Memory B cell (primary cell): ENCODE measurements around the gene KCNAB3.

Experiments
- ATAC-seq: fragments of 150-1000 bp; cut with Tn5 transposase; 2 replicates; pipeline ENCODE4 v1.10.0; 2021; ENCODE audit warnings: low read depth, mild to moderate bottlenecking, moderate library complexity
- DNase-seq, 2 donors: peaks; one replicate each; pipeline ENCODE4 v3.0.0; 2022; ENCODE audit warnings: low spot score in 2 of 2
- H3K27ac Mint-ChIP-seq: one replicate; pipeline ENCODE4 v1.8.0; 2022; ENCODE audit warnings: mild to moderate bottlenecking, moderate library complexity, mixed read lengths
- H3K27me3 Mint-ChIP-seq: one replicate; pipeline ENCODE4 v1.8.0; 2022; ENCODE audit warnings: mixed read lengths
- H3K36me3 Mint-ChIP-seq: one replicate; pipeline ENCODE4 v1.8.0; 2022; ENCODE audit warnings: mild to moderate bottlenecking, mixed read lengths
- H3K4me1 Mint-ChIP-seq: one replicate; pipeline ENCODE4 v1.8.0; 2022; ENCODE audit warnings: mixed read lengths
- H3K4me3 Mint-ChIP-seq: one replicate; pipeline ENCODE4 v1.8.0; 2022; ENCODE audit warnings: mild to moderate bottlenecking, moderate library complexity, mixed read lengths
- H3K9me3 Mint-ChIP-seq: one replicate; pipeline ENCODE4 v1.8.0; 2022; ENCODE audit warnings: mixed read lengths

Gene KCNAB3

DNA sequence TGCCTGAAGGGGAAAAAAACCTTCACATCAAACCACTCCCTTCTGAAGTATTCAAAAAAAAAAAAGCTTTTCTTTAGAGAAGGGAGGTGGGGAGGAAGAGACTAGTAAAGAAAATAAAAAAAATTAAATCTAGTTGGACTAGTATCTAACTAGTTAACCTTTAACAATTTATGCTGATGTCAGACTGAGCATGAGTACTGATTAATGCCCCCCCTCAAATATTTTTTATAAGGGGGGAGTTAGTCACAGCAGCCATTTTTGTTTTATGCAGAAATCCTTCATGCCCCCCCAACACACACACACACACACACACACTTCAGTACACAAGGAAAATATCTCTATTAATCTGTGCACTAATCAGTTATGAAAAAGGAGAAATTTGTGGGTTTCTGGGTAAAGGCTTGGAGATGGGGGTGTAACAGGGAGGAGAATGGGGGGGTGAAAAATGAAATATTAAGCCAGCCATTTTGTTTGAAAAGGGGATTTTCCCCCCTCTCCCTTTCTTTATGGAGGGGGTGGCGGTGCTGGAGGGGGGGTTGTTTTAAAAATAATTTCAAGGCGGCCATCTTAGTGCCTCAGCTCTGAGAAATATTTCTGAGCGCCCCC is 45.8 kb downstream of the KCNAB3 start:
- Mint-ChIP-seq H3K27me3 (no peaks in the 10 kb centered on the region), H3K27ac (no peak overlapping the region), H3K36me3 (no peaks in the 10 kb centered on the region), H3K4me1 (peaks cover 9% of the 10 kb centered on the region), H3K4me3 (peak overlapping the region; percentile 57), H3K9me3 (no peaks in the 10 kb centered on the region)
- ATAC-seq (peak; percentile 25), DNase-seq (peak in 1 of 2 donors; percentile 34)

DNA sequence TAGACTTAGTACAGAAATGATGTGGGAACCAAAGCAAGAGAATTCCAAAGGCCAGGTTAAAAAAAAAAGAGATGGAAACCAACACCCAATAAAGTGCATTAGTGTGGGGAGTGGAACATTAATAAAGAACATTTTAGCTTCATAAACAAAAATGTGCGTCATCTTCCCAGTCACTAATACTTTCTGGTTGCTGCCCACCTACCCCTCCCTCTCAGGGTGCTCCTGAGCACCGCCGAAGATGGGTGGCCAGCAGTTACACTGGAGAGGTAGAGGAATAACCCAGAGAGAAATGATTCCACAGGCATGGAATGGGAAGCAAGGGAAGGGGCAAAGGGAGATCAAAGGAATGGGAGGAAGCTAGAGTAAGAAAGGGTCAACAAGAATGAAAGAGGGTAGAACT is 47.0 kb downstream of the KCNAB3 start:
- no peak overlapping the region for H3K27ac Mint-ChIP-seq
- H3K9me3 Mint-ChIP-seq = no peaks in the 10 kb centered on the region
- H3K36me3 Mint-ChIP-seq = no peaks in the 10 kb centered on the region
- no peak overlapping the region for H3K4me3 Mint-ChIP-seq
- no peaks in the 10 kb centered on the region for H3K27me3 Mint-ChIP-seq
- no peak for DNase-seq
- H3K4me1 Mint-ChIP-seq = peaks cover 9% of the 10 kb centered on the region
- no peak for ATAC-seq

DNA sequence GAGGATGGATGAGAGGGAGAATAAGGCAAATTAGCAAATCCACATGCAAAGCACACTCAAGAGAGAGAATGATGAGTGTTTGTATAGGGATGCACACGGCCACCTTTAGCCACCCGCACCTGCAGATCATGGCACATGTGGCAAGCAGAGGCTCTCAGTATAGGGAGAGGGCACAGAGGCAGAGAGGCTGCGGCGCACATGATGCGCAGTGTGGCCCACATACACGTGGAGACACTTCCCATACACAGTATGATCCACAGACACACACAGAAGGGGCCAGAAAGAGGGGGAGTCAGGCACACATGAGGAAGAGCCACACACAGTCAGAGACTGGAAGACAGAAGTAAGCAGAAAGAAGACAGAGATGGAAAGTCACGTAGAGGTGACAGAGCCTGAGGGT is 47.6 kb downstream of the KCNAB3 start:
- Mint-ChIP-seq H3K4me1 (peaks cover 9% of the 10 kb centered on the region), H3K27ac (no peak overlapping the region), H3K36me3 (no peaks in the 10 kb centered on the region), H3K9me3 (no peaks in the 10 kb centered on the region), H3K27me3 (no peaks in the 10 kb centered on the region), H3K4me3 (no peak overlapping the region)
- ATAC-seq = no peak
- no peak for DNase-seq

DNA sequence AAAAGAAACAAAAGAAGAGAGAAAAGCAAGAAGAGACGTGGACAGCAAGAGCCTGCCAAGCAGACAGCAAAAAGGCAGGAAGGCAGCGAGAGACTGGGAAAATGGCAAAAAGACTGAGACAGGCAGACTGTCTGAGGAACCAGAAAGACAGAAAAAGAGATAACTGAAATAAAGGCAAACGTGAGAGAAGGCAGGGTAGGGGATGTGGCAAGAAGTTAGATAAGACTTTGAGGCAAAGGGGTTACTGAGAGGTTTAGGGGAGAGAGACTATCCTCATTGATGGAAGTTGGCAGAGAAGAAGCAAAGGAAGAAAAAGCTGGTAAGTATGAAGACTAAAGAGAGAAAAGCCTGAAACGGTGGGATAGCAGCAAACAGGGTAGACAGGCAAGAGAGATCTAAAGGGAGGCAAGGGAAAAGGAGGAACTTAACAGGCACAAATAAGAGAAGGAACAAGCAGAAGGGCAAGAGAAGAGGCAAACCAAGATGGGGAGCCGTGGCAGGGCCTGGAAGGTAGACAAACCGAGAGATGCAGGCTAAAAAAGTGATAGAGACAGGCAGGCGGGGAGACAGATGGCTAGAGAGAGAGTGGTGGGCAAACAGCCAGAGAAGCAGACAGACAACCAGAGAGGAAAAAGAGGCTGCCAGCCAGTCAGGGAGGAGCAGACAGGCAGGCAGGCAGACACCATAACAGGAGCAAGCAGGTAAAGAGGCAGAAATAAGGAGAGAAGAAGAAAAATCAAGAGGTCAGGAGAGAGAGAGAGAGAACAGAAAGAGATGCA is 48.2 kb downstream of the KCNAB3 start:
- ATAC-seq (no peak), DNase-seq (no peak)

DNA sequence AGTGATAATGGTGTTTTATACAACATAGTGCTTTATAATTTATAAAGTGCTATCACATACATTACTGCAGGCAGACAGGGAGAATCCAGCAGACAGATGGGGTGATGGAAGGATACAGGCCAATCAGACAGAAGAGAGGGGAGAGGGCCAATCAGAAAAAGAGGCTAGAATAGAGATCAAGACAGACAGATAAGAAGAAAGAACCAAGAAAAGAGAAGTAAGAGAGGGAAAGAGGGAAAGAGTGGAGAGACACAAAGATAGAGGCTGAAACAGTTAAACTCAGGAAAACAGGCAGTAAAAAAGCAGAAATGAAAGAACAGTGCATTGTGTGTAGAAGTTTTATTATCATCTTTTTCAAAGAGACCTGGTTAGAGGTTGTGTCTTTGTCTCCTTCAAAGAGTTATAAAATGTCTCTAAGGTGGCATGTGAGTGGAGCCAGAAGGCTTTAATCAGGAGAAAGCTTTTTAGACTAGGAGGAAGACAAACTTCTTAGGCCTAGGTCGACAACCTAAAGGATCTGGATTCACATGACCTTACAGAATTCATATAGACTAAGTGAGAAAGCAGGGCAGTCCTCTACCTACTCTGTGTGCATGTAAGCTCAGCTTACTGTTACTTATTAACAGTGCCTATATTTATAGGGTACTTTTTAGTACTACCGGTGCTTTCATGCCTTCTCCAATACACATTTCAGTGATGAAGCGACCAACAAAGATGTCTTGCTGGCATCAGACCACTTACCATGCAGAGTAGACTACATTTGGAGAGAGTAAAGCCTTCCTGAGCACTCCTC is 49.4 kb downstream of the KCNAB3 start:
- Mint-ChIP-seq H3K27ac (no peak overlapping the region), H3K27me3 (no peaks in the 10 kb centered on the region), H3K9me3 (no peaks in the 10 kb centered on the region), H3K36me3 (no peaks in the 10 kb centered on the region), H3K4me1 (peaks cover 5% of the 10 kb centered on the region), H3K4me3 (no peak overlapping the region)
- no peak for ATAC-seq
- no peak for DNase-seq

More for the DNA sequence above, 48.2 kb downstream of the KCNAB3 start:
- Mint-ChIP-seq H3K27ac (no peak overlapping the region), H3K9me3 (no peaks in the 10 kb centered on the region), H3K27me3 (no peaks in the 10 kb centered on the region), H3K36me3 (no peaks in the 10 kb centered on the region), H3K4me1 (peaks cover 7% of the 10 kb centered on the region), H3K4me3 (no peak overlapping the region)

DNA sequence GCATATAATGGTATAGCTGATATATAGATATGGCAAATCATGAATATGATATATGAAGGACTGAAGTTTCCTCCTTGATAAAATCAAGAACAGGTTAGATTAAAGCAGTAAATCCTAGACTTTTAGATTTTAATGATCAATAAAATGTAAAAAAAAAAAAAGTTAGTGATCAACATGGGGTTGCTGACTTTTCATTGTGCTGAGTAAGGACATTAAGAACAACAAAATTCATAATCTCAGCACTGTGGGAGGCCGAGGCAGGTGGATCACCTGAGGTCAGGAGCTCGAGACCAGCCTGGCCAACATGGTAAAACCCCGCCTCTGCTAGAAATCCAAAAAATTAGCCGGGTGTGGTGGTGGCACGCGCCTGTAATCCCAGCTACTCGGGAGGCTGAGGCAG is 51.4 kb downstream of the KCNAB3 start:
- no peak overlapping the region for H3K27ac Mint-ChIP-seq
- no peaks in the 10 kb centered on the region for H3K9me3 Mint-ChIP-seq
- no peaks in the 10 kb centered on the region for H3K27me3 Mint-ChIP-seq
- peaks cover 5% of the 10 kb centered on the region for H3K4me1 Mint-ChIP-seq
- H3K36me3 Mint-ChIP-seq = peaks cover 6% of the 10 kb centered on the region
- no peak for DNase-seq
- no peak overlapping the region for H3K4me3 Mint-ChIP-seq
- ATAC-seq = no peak

DNA sequence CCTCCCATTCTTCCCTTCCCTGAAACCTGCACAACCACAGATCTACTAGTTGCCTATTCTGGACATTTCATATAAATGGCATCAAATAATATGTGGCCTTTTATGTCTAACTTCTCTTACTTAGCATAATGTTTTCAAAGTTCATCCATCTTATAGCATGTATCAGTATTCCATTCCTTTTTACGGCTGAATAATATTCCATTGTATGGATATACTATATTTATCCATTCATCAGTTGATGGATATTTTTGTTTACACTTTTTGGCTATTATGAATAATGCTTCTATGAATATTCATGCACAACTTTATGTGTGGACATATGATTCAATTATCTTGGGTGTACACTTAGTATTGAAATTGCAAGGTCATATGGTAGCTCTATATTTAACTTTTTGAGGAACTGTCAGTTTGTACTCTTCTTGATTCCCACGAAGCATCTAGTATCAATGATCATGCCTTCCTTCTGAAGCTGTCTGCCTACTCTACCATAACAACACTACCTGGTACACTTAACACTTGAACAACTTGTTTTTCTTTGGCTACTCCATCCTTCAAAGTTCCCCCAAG is 53.8 kb downstream of the KCNAB3 start:
- peaks cover 5% of the 10 kb centered on the region for H3K4me1 Mint-ChIP-seq
- H3K27ac Mint-ChIP-seq = no peak overlapping the region
- H3K36me3 Mint-ChIP-seq = peaks cover 6% of the 10 kb centered on the region
- no peaks in the 10 kb centered on the region for H3K27me3 Mint-ChIP-seq
- H3K4me3 Mint-ChIP-seq = no peak overlapping the region
- no peaks in the 10 kb centered on the region for H3K9me3 Mint-ChIP-seq
- ATAC-seq (no peak), DNase-seq (no peak)

DNA sequence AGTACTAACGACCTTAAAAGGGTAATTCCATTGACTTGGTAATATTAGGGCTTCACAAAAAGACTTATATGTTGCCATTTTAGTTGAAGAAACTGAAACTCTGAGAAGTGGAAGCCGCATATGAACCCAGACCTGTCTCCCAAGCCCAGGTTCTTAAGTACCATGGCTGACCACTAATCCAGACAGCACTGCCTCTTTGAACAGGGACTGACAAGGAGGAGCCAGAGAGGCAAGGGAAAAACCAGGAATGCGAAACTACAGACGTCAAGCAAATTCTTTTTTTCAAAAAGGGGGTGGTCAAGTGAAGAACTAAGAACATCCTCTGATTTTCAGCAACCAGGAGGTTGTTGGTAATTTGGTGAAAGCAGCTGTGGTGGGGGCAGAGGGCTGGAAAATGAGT is 56.6 kb downstream of the KCNAB3 start:
- Mint-ChIP-seq H3K4me1 (peaks cover 5% of the 10 kb centered on the region), H3K36me3 (peaks cover 6% of the 10 kb centered on the region), H3K27me3 (no peaks in the 10 kb centered on the region), H3K4me3 (no peak overlapping the region), H3K27ac (no peak overlapping the region), H3K9me3 (no peaks in the 10 kb centered on the region)
- DNase-seq (no peak), ATAC-seq (no peak)
